ENCODE measurements around the gene NUTF2.

NUTF2 gene

DNA sequence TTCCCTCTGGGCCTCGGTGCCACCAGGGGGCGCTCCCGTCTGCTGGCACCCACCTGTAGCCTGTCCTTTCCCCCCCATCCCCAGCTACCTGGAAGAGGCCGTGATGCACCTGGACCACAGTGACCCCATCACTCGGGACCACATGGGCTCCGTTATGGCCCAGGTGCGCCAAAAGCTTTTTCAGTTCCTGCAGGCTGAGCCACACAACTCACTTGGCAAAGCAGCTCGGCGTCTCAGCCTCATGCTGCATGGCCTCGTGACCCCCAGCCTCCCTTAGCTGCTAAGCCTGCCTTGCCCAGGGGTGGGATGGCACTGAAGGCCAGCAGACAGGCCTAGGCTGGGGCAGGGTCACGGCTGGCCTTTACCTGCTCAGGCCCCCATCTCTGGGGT, 37.1 kb downstream of the NUTF2 start:
- Histone ChIP-seq H3K4me1 (ENCODE audit: control insufficient read depth, low read length) (no peaks in the 10 kb centered on the region), H4K20me1 (ENCODE audit: control insufficient read depth, insufficient read depth, low read depth, low read length) (no peaks in the 10 kb centered on the region), H3K79me2 (ENCODE audit: control insufficient read depth, low read length) (no peaks in the 10 kb centered on the region), H3K4me3 (ENCODE audit: low read length) (no peak overlapping the region), H3K9me3 (ENCODE audit: control insufficient read depth, insufficient read depth, low read length) (no peaks in the 10 kb centered on the region), H3K27ac (ENCODE audit: low read depth, low read length) (no peak overlapping the region), H3K9me2 (replicated peaks; ENCODE audit: control insufficient read depth, low read length) (no peaks in the 10 kb centered on the region), H3F3A (ENCODE audit: control insufficient read depth, insufficient read depth) (0 out of 2 replicates have a peak, but pooled peaks cover 2% of the 10 kb centered on the region), H3K36me3 (ENCODE audit: control insufficient read depth, low read length) (peaks cover 65% of the 10 kb centered on the region), H3K27me3 (ENCODE audit: control insufficient read depth, low read length) (no peaks in the 10 kb centered on the region), H3K4me2 (ENCODE audit: low read length) (no peak overlapping the region)
- TF ChIP-seq, protein P1, sequence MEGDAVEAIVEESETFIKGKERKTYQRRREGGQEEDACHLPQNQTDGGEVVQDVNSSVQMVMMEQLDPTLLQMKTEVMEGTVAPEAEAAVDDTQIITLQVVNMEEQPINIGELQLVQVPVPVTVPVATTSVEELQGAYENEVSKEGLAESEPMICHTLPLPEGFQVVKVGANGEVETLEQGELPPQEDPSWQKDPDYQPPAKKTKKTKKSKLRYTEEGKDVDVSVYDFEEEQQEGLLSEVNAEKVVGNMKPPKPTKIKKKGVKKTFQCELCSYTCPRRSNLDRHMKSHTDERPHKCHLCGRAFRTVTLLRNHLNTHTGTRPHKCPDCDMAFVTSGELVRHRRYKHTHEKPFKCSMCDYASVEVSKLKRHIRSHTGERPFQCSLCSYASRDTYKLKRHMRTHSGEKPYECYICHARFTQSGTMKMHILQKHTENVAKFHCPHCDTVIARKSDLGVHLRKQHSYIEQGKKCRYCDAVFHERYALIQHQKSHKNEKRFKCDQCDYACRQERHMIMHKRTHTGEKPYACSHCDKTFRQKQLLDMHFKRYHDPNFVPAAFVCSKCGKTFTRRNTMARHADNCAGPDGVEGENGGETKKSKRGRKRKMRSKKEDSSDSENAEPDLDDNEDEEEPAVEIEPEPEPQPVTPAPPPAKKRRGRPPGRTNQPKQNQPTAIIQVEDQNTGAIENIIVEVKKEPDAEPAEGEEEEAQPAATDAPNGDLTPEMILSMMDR (IDR thresholded peaks at IDR 0.05; ENCODE audit: low read depth, low read length, poor library complexity, severe bottlenecking), result peak; percentile 96
- no peak for TF ChIP-seq EZH2phosphoT487 (IDR thresholded peaks at IDR 0.05; ENCODE audit: borderline replicate concordance, low read length)

GRCh38 chr16:67884684-67885083, 38.0 kb downstream of the NUTF2 start, which contains the start of gene NRN1L:
Gene NRN1L (plus strand): TSS chr16:67884885. CDS start chr16:67884904, 19 bp downstream.
- Histone ChIP-seq H3K4me3 (ENCODE audit: low read length) (no peak within 1 kb of the TSS), H3K9me3 (ENCODE audit: control insufficient read depth, insufficient read depth, low read length) (no peaks in the 10 kb centered on the region), H3K27ac (ENCODE audit: low read depth, low read length) (no peak within 1 kb of the TSS), H3F3A (ENCODE audit: control insufficient read depth, insufficient read depth) (0 out of 2 replicates have a peak, but pooled peaks cover 2% of the 10 kb centered on the region), H3K27me3 (ENCODE audit: control insufficient read depth, low read length) (no peaks in the 10 kb centered on the region), H3K4me2 (ENCODE audit: low read length) (no peak within 1 kb of the TSS), H3K4me1 (ENCODE audit: control insufficient read depth, low read length) (no peaks in the 10 kb centered on the region), H3K9me2 (replicated peaks; ENCODE audit: control insufficient read depth, low read length) (no peaks in the 10 kb centered on the region), H4K20me1 (ENCODE audit: control insufficient read depth, insufficient read depth, low read depth, low read length) (no peaks in the 10 kb centered on the region), H3K79me2 (ENCODE audit: control insufficient read depth, low read length) (no peaks in the 10 kb centered on the region), H3K36me3 (ENCODE audit: control insufficient read depth, low read length) (peaks cover 57% of the 10 kb centered on the region)
- TF ChIP-seq EZH2phosphoT487 (IDR thresholded peaks at IDR 0.05; ENCODE audit: borderline replicate concordance, low read length), result no peak
- TF ChIP-seq, protein P1 (IDR thresholded peaks at IDR 0.05; ENCODE audit: low read depth, low read length, poor library complexity, severe bottlenecking), result no peak

GRCh38 chr16:67885545-67885944, 38.8 kb downstream of the NUTF2 start:
- Histone ChIP-seq H4K20me1 (ENCODE audit: control insufficient read depth, insufficient read depth, low read depth, low read length) (no peaks in the 10 kb centered on the region), H3K9me3 (ENCODE audit: control insufficient read depth, insufficient read depth, low read length) (no peaks in the 10 kb centered on the region), H3K4me1 (ENCODE audit: control insufficient read depth, low read length) (no peaks in the 10 kb centered on the region), H3K27me3 (ENCODE audit: control insufficient read depth, low read length) (no peaks in the 10 kb centered on the region), H3K36me3 (ENCODE audit: control insufficient read depth, low read length) (peaks cover 48% of the 10 kb centered on the region), H3F3A (ENCODE audit: control insufficient read depth, insufficient read depth) (0 out of 2 replicates have a peak, but pooled peaks cover 2% of the 10 kb centered on the region), H3K4me2 (ENCODE audit: low read length) (no peak overlapping the region), H3K79me2 (ENCODE audit: control insufficient read depth, low read length) (no peaks in the 10 kb centered on the region), H3K4me3 (ENCODE audit: low read length) (no peak overlapping the region), H3K27ac (ENCODE audit: low read depth, low read length) (no peak overlapping the region), H3K9me2 (replicated peaks; ENCODE audit: control insufficient read depth, low read length) (no peaks in the 10 kb centered on the region)
- no peak for TF ChIP-seq EZH2phosphoT487 (IDR thresholded peaks at IDR 0.05; ENCODE audit: borderline replicate concordance, low read length)
- TF ChIP-seq, protein P1 (IDR thresholded peaks at IDR 0.05; ENCODE audit: low read depth, low read length, poor library complexity, severe bottlenecking), result no peak
